Islet precursor cell (in vitro differentiated cells): Measurements from ENCODE around the gene ADPRHL1.

Experiments used
- DNase-seq: peaks from one replicate; pipeline ENCODE4 v3.0.0-alpha.2; 2018

ADPRHL1 gene

GRCh38 chr13:113452942-113453901 is at the start of gene ADPRHL1:
TSS of gene ADPRHL1 (minus strand) at chr13:113453488. CDS start at chr13:113453437, 51 bp downstream.
- DNase-seq, result no peak

- no peak for DNase-seq
These were observed 49.4 kb upstream of the ADPRHL1 start for GRCh38 chr13:113502686-113503085.

- DNase-seq, result no peak
These were observed 47.4 kb upstream of the ADPRHL1 start for GRCh38 chr13:113500530-113501265.

GRCh38 chr13:113499936-113500335 is 46.6 kb upstream of the ADPRHL1 start:
- DNase-seq, result no peak

- no peak for DNase-seq
These were observed 45.6 kb upstream of the ADPRHL1 start for GRCh38 chr13:113498905-113499304.

- DNase-seq, result no peak
These were observed 43.9 kb upstream of the ADPRHL1 start for GRCh38 chr13:113497217-113497616.

- DNase-seq, result peak; percentile 76
These were observed 42.4 kb upstream of the ADPRHL1 start for GRCh38 chr13:113495494-113496210.

GRCh38 chr13:113493315-113493951 is 40.1 kb upstream of the ADPRHL1 start:
- no peak for DNase-seq

- DNase-seq, result no peak
These were observed 38.7 kb upstream of the ADPRHL1 start for GRCh38 chr13:113491982-113492381.

- peak; percentile 69 for DNase-seq
These were observed 38.2 kb upstream of the ADPRHL1 start for GRCh38 chr13:113491418-113491883.

GRCh38 chr13:113490496-113491417 is 37.5 kb upstream of the ADPRHL1 start, which contains the start of gene DCUN1D2:
TSS of gene DCUN1D2 (minus strand) at chr13:113490711. CDS start at chr13:113490669, 42 bp downstream.
- peak; percentile 98 for DNase-seq

GRCh38 chr13:113489549-113490495 is 36.5 kb upstream of the ADPRHL1 start:
- DNase-seq, result no peak

GRCh38 chr13:113489171-113489548 is 35.9 kb upstream of the ADPRHL1 start:
- DNase-seq, result peak; percentile 79

- DNase-seq, result no peak
These were observed 35.0 kb upstream of the ADPRHL1 start for GRCh38 chr13:113488283-113488682.

- no peak for DNase-seq
These were observed 33.4 kb upstream of the ADPRHL1 start for GRCh38 chr13:113486698-113487097.

- DNase-seq, result no peak
These were observed 32.3 kb upstream of the ADPRHL1 start for GRCh38 chr13:113485545-113485944.

- no peak for DNase-seq
These were observed 30.4 kb upstream of the ADPRHL1 start for GRCh38 chr13:113483504-113484293.

GRCh38 chr13:113483081-113483480 is 29.8 kb upstream of the ADPRHL1 start:
- DNase-seq, result no peak

- no peak for DNase-seq
These were observed 25.9 kb upstream of the ADPRHL1 start for GRCh38 chr13:113479179-113479578.
